Measurements from ENCODE around the gene ALDH7A1. TPM values are rescaled to one million over a fixed set of nuclear protein-coding genes. Genes with fewer than 3 reads are reported as not detected.
A peak's percentile ranks its signal among the peaks of the same experiment; 100 is the strongest.
"Not testable (repeated sequence)": the region's sequence is repeated elsewhere in the genome, so short reads cannot be mapped to it uniquely, and the experiment has no call there.

The ALDH7A1 gene
- total RNA-seq, 2 donors from 2014 or later: 50.5 to 61.8 TPM

DNA sequence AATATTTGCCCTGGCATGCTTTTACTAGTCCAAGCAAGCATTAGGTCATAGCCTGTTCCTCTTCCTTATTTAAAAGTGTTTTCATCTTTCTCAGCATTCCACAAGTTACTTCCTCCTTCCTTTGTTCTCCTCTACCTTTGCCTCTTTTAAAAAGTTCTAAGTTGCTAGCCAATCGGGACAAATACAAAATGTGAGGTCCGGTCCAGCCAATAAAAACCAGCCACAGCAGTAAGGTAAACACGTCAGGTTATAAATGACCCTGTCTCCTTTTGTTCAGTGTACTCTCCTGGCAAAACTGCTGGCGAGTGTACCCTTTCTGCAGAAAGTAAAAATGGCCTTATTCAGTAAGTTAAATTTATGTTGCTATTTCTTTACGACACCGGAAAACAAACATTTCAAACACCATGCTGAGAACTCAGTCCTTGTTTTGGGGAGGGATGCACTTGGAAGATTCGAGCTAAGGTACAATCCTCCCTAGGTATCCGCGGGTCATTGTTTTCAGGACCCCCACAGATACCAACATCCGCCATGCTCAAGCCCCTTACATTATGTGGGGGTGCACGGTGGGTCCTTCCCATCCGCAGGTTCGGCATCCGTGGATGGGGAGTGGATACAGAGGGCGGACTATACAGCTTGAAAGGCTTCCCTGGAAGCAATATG, 5.1 kb upstream of the ALDH7A1 start:
- ATAC-seq: peak; percentile 62
- peak in 1 of 2 donors; percentile 40 for DNase-seq

DNA sequence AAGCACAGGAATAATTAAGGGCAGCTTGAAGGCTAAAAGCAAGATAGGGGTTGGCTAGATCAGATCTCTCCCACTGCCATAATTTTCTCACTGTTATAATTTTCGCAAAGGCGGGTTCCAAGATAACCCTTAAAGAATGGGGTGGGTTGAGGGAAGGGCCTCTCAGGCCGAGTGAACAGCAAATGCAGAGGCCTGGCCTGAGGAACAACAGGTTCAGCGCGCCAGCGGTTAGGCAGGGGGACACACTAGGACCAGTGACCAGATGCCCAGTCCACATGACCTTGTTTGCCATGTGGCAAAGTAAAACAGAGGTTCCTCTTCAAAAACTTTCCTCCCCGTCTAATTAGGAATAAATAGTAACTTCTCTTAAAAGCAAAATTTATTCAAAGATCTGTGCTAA, 4.5 kb upstream of the ALDH7A1 start:
- ATAC-seq (no peak), DNase-seq (peak in 1 of 2 donors; percentile 25)
- intact Hi-C loops (cut with DNase I, micrococcal nuclease): no loop called here

More for the DNA sequence above, 5.1 kb upstream of the ALDH7A1 start:
- intact Hi-C loops (cut with DNase I, micrococcal nuclease): not testable (repeated sequence)

- DNase-seq: no peak
- intact Hi-C loops (cut with DNase I, micrococcal nuclease): no loop called here
- ATAC-seq: no peak
Observed at GRCh38 chr5:126597156-126597555, 2.1 kb upstream of the ALDH7A1 start.

- ATAC-seq (no peak), DNase-seq (no peak)
- intact Hi-C loops (cut with DNase I, micrococcal nuclease): no loop called here
Observed at GRCh38 chr5:126595486-126596083, 566 bp upstream of the ALDH7A1 start.

DNA sequence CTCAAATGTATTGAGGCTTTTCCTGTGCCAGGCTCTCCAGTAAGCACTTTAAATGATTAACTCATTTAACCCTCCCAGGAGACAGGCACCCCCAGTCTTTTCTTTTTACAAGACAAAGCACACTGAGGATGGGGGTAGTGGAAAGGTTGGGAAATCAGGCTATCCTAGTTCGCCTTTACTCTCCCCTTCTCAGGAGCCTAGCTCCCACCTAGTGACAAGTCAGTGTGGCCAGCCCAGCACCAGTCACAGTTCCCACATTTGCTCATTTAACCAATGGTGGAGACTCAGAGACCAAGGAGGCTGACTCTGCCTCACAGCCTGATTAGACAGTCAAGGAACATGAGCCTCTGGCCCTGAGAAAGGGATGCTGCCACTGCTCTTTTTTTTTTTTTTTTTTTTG, 3.5 kb downstream of the ALDH7A1 start:
- no peak for ATAC-seq
- intact Hi-C loops (cut with DNase I, micrococcal nuclease): no loop called here

GRCh38 chr5:126589536-126590297, 5.3 kb downstream of the ALDH7A1 start:
- intact Hi-C loops (cut with DNase I, micrococcal nuclease): no loop called here
- DNase-seq (no peak), ATAC-seq (no peak)

More for the DNA sequence above, 3.5 kb downstream of the ALDH7A1 start:
- no peak for DNase-seq

GRCh38 chr5:126587551-126588390, 7.2 kb downstream of the ALDH7A1 start:
- intact Hi-C loops (cut with DNase I, micrococcal nuclease): no loop called here
- DNase-seq: no peak
- ATAC-seq: no peak

- no peak for DNase-seq
- intact Hi-C loops (cut with DNase I, micrococcal nuclease): no loop called here
- ATAC-seq: no peak
Observed at GRCh38 chr5:126583761-126584160, 11.3 kb downstream of the ALDH7A1 start.

DNA sequence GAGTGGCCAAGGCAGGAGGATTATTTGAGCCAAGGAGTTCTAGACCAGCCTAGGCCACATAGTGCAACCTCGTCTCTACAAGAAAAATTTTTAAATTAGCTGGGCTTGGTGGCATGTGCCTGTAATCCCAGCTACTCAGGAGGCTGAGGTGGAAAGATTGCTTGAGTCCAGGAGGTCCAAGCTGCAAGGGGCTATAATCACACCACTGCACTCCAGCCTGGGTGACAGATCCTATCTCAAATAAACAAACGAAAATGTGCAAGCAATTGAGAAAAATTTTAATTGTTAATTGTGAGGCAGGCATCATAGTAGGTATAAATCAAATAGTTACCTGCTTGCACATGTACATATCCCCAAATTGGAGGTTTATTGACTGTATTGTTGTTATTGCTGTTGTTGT, 15.3 kb downstream of the ALDH7A1 start:
- ATAC-seq: no peak
- intact Hi-C loops (cut with DNase I, micrococcal nuclease): no loop called here
- no peak for DNase-seq

DNA sequence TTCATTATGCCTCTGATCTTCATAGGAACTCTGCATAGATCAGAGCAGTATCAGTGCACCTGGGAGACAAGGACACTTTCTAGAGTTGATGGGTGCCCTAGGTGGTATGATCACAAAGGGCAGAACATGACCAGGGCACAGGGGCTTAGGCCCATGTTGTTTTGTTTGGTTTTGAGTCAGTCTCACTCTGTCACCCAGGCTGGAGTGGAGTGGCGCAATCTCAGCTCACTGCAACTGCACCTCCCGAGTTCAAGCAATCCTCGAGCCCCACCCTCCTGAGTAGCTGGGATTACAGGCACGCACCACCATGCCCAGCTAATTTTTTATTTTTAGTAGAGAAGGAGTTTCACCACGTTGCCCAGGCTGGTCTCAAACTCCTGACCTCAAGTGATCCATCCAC, 17.6 kb downstream of the ALDH7A1 start:
- ATAC-seq (no peak), DNase-seq (no peak)
- intact Hi-C loops (cut with DNase I, micrococcal nuclease): no loop called here

GRCh38 chr5:126576974-126577373, 18.0 kb downstream of the ALDH7A1 start:
- DNase-seq (no peak), ATAC-seq (no peak)
- intact Hi-C loops (cut with DNase I, micrococcal nuclease): no loop called here

- intact Hi-C loops (cut with DNase I, micrococcal nuclease): no loop called here
- ATAC-seq (no peak), DNase-seq (no peak)
Observed at GRCh38 chr5:126575644-126576043, 19.4 kb downstream of the ALDH7A1 start.

- DNase-seq (no peak), ATAC-seq (no peak)
- intact Hi-C loops (cut with DNase I, micrococcal nuclease): no loop called here
Observed at GRCh38 chr5:126568206-126568755, 26.7 kb downstream of the ALDH7A1 start.

DNA sequence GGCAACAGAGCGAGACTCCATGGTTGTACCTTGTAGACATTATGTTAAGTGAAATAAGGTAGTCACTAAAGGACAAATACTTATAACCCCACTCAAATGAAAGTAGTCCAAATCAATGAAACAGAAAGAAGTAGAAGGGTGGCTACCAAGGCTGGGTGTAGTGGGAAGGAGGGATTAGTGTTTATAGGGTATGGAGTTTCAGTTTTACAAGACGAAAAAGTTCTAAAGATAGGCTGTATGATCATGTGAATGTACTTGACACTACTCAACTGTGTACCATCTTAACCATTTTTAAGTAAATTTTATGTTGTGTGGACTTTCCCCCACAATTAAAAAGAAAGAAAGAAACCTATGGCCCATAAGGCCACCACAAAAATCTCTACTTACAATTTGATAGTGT, 32.2 kb downstream of the ALDH7A1 start:
- intact Hi-C loops (cut with DNase I, micrococcal nuclease): no loop called here
- DNase-seq (no peak), ATAC-seq (no peak)

- intact Hi-C loops (cut with DNase I, micrococcal nuclease): no loop called here
- DNase-seq: no peak
- ATAC-seq: no peak
Observed at GRCh38 chr5:126561908-126562307, 33.1 kb downstream of the ALDH7A1 start.

GRCh38 chr5:126555101-126555500, 39.9 kb downstream of the ALDH7A1 start:
- intact Hi-C loops (cut with DNase I, micrococcal nuclease); DNase-seq; ATAC-seq: not testable (repeated sequence)

GRCh38 chr5:126552614-126553013, 42.4 kb downstream of the ALDH7A1 start:
- no peak for ATAC-seq
- intact Hi-C loops (cut with DNase I, micrococcal nuclease): no loop called here
- DNase-seq: no peak

DNA sequence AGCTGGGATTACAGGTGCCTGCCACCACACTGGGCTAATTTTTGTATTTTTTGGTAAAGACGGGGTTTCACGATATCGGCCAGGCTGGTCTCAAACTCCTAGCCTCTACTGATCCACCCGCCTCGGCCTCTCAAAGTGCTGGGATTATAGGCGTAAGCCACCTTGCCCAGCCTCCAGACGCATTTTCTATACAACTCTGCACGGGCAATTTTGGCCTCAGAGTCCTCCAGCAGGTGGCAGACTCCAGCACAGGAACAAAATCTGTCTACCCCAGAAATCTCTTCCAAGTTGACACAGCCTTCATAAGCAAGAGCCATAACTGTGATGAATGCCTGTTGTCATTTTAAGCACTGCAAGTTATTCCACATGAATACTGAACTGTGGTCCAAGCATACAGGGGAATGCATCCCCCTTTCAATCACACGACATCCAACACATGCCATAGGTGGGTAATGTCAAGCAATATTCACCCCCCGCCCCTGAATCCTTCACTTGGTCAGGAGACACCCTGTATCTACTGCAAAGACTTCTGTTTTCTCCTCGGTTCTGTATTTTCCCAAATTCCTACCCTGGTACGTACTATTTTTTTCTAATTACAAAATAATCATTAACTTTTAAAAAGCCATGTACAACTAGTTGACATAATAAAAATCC, 50.8 kb downstream of the ALDH7A1 start:
- intact Hi-C loops (cut with DNase I, micrococcal nuclease): loop anchor here in 1 of 2 donors (5.0 kb wide), 1 partner anchor 192 kb away; no protein-coding TSS in a partner anchor
- peak in 1 of 2 donors; percentile 64 for DNase-seq

More for the DNA sequence above, 50.8 kb downstream of the ALDH7A1 start:
- peak; percentile 64 for ATAC-seq

Measured in left colon (tissue), 2 donors.